Measurements from ENCODE around the gene ZC3H18. TPM values are rescaled to one million over a fixed set of nuclear protein-coding genes. Genes with fewer than 3 reads are reported as not detected.
A peak's percentile ranks its signal among the peaks of the same experiment; 100 is the strongest.

The ZC3H18 gene
- polyA plus RNA-seq, 3 donors: 5.5 to 36.4 (median 6.8) TPM

GRCh38 chr16:88681084-88681680 is 111.0 kb downstream of the ZC3H18 start:
- peaks cover 58 to 63% of the 10 kb centered on the region in 2 donors for H3K4me1 ChIP-seq (ENCODE audit: control insufficient read depth in 1 of 2, insufficient read depth in 2 of 2, low read length in 2 of 2)
- peak overlapping the region; percentile 56 to 81 for H3K4me3 Mint-ChIP-seq
- peaks cover 32 to 38% of the 10 kb centered on the region in 2 donors for H3K36me3 ChIP-seq (replicated peaks in 1 of 2; ENCODE audit: control insufficient read depth in 1 of 2, insufficient read depth in 2 of 2, low read length in 2 of 2)
- peak overlapping the region in 1 of 3 experiments; percentile 66 for H3K4me3 ChIP-seq (replicated peaks in 1 of 3; ENCODE audit: low read depth in 2 of 3, low read length in 3 of 3)
- no peak for DNase-seq
- H3K27ac Mint-ChIP-seq: peak overlapping the region in 6 of 7 donors; percentile 75 to 96 (median 95)
- H3K27ac ChIP-seq (ENCODE audit: low read depth in 1 of 2, low read length in 2 of 2): peak overlapping the region; percentile 80 to 91
- intact Hi-C loops (cut with micrococcal nuclease): loop anchor here (1.0 to 10.0 kb wide), 3 partner anchors 20 to 86 kb away; partner anchors contain the start of gene IL17C (in 1 of the 2)
- no peaks in the 10 kb centered on the region for H3K27me3 ChIP-seq (ENCODE audit: control insufficient read depth in 2 of 2, insufficient read depth in 2 of 2, low read length in 2 of 2)
- H4K20me1 ChIP-seq (ENCODE audit: insufficient read depth, low read length): peaks cover 3% of the 10 kb centered on the region
- H3K9me3 ChIP-seq (replicated peaks in 1 of 2; ENCODE audit: control insufficient read depth in 1 of 2, insufficient read depth in 1 of 2, low read length in 2 of 2): no peaks in the 10 kb centered on the region
- H3K9me3 Mint-ChIP-seq: no peaks in the 10 kb centered on the region
- peaks cover 51% of the 10 kb centered on the region for H3K4me1 Mint-ChIP-seq
- H3K36me3 Mint-ChIP-seq: peaks cover 33 to 57% of the 10 kb centered on the region in 2 donors
- peak overlapping the region; percentile 67 for H3K4me2 ChIP-seq (replicated peaks; ENCODE audit: extremely low read depth, low read length, poor library complexity, severe bottlenecking)
- H3K79me2 ChIP-seq (ENCODE audit: insufficient read depth, low read length): peaks cover 22% of the 10 kb centered on the region
- WGBS (ENCODE audit: insufficient coverage): 55% methylated on average over 28 of the region's 31 CpGs
- H3K27me3 Mint-ChIP-seq (ENCODE audit: low read depth in 3 of 3): no peaks in the 10 kb centered on the region
- TF ChIP-seq CTCF (IDR thresholded peaks at IDR 0.05): no peak
- H2AFZ ChIP-seq (ENCODE audit: insufficient read depth, low read depth, low read length, poor library complexity, severe bottlenecking): no peak overlapping the region
- no peak overlapping the region for H3K9ac ChIP-seq (ENCODE audit: insufficient read depth, low read length, poor library complexity, severe bottlenecking)

Other genes starting within 250 kb of the ZC3H18 start
- gene ZNF469, start 187.4 kb upstream of the ZC3H18 start, polyA plus RNA-seq: under 1 TPM; 0.02 to 0.16 (median 0.10) TPM
- under 1 TPM; 0.04 to 0.19 (median 0.12) TPM for gene ZFPM1, start 117.1 kb upstream of the ZC3H18 start, polyA plus RNA-seq
- gene IL17C, start 68.2 kb downstream of the ZC3H18 start, polyA plus RNA-seq: under 1 TPM in 1 of 3 donors, not detected in 2; 0.08 TPM
- gene CYBA, start 80.7 kb downstream of the ZC3H18 start, polyA plus RNA-seq: 1,000 to 10,000 TPM; 1,168 to 2,376 (median 2,092) TPM
- gene MVD, start 92.7 kb downstream of the ZC3H18 start, polyA plus RNA-seq: 10 to 100 TPM in 2 of 3 donors, 1 to 10 TPM in 1; 9.0 to 17.9 (median 12.2) TPM
- 1 to 10 TPM; 4.2 to 6.4 (median 5.3) TPM for gene SNAI3, start 116.1 kb downstream of the ZC3H18 start, polyA plus RNA-seq
- 100 to 1,000 TPM in 2 of 3 donors, 10 to 100 TPM in 1; 99.3 to 255 (median 120) TPM for gene RNF166, start 136.0 kb downstream of the ZC3H18 start, polyA plus RNA-seq
- gene CTU2, start 136.1 kb downstream of the ZC3H18 start, polyA plus RNA-seq: 10 to 100 TPM in 1 of 3 donors, 1 to 10 TPM in 2; 5.9 to 10.3 (median 7.5) TPM
- 100 to 1,000 TPM in 1 of 3 donors, 10 to 100 TPM in 2; 10.2 to 405 (median 15.0) TPM for gene PIEZO1, start 214.8 kb downstream of the ZC3H18 start, polyA plus RNA-seq
- gene CDT1, start 233.4 kb downstream of the ZC3H18 start, polyA plus RNA-seq: under 1 TPM; 0.07 to 0.24 (median 0.16) TPM
- 100 to 1,000 TPM; 123 to 307 (median 233) TPM for gene APRT, start 241.5 kb downstream of the ZC3H18 start, polyA plus RNA-seq

Data from CD14-positive monocyte (primary cell).